Upper lobe of right lung (tissue), 1 donor: ENCODE results near the gene BPHL. TPM values are rescaled to one million over a fixed set of nuclear protein-coding genes. Genes with fewer than 3 reads are reported as not detected.
"Not testable (repeated sequence)": the region's sequence is repeated elsewhere in the genome, so short reads cannot be mapped to it uniquely, and the experiment has no call there.

Source experiments
- ATAC-seq: fragments of 200-7000 bp; cut with Tn5 transposase; one replicate; pipeline ENCODE4 v1.9.1; 2020; ENCODE audit warnings: mild to moderate bottlenecking, moderate library complexity
- DNase-seq: peaks from one replicate; pipeline ENCODE4 v3.0.0-alpha.2; 2020
- H3K27ac ChIP-seq: fragments of 200-600 bp; one replicate; pipeline ENCODE4 v1.8.0; 2022
- H3K27me3 ChIP-seq: fragments of 200-600 bp; one replicate; pipeline ENCODE4 v1.8.0; 2022; ENCODE audit warnings: mild to moderate bottlenecking
- H3K36me3 ChIP-seq: fragments of 200-600 bp; one replicate; pipeline ENCODE4 v1.8.0; 2022
- H3K4me1 ChIP-seq: fragments of 200-600 bp; one replicate; pipeline ENCODE4 v1.8.0; 2022
- H3K4me3 ChIP-seq: fragments of 200-600 bp; one replicate; pipeline ENCODE4 v1.8.0; 2022; ENCODE audit warnings: mild to moderate bottlenecking
- H3K9me3 ChIP-seq: fragments of 200-600 bp; one replicate; pipeline ENCODE4 v1.8.0; 2022
- intact Hi-C: fragments of 100-400 bp; cut with DNase I; formaldehyde crosslinking; loops from one replicate; pipeline ENCODE4 v1.11.0; 2022
- total RNA-seq: library from RNA; stranded (reverse); fragmentation: NEBNext Ultra II Directional; extraction: Animal tissue kit (Norgen Biotek cat#: 25700); gene quantifications from one replicate; pipeline ENCODE4 v1.2.1, GENCODE V29; 2021
- TF ChIP-seq, protein P1 (sequence below): fragments of 200-600 bp; IDR thresholded peaks from one replicate; pipeline ENCODE4 v1.8.0; 2022; ENCODE audit warnings: antibody characterized with exemption
- donor health status: DM: no; HTN: yes; CAD: no; lungs with severe emphysema.

BPHL gene
- total RNA-seq, 1 donor from 2014 or later, result 7.6 TPM

GRCh38 chr6:3137057-3137777, 18.7 kb downstream of the BPHL start:
- TF ChIP-seq, protein P1, sequence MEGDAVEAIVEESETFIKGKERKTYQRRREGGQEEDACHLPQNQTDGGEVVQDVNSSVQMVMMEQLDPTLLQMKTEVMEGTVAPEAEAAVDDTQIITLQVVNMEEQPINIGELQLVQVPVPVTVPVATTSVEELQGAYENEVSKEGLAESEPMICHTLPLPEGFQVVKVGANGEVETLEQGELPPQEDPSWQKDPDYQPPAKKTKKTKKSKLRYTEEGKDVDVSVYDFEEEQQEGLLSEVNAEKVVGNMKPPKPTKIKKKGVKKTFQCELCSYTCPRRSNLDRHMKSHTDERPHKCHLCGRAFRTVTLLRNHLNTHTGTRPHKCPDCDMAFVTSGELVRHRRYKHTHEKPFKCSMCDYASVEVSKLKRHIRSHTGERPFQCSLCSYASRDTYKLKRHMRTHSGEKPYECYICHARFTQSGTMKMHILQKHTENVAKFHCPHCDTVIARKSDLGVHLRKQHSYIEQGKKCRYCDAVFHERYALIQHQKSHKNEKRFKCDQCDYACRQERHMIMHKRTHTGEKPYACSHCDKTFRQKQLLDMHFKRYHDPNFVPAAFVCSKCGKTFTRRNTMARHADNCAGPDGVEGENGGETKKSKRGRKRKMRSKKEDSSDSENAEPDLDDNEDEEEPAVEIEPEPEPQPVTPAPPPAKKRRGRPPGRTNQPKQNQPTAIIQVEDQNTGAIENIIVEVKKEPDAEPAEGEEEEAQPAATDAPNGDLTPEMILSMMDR, result no peak
- ATAC-seq (no peak), DNase-seq (no peak)
- Histone ChIP-seq H3K4me1 (peaks cover 9% of the 10 kb centered on the region), H3K36me3 (peaks cover 6% of the 10 kb centered on the region), H3K4me3 (no peak overlapping the region), H3K9me3 (no peaks in the 10 kb centered on the region), H3K27me3 (no peaks in the 10 kb centered on the region), H3K27ac (no peak overlapping the region)
- intact Hi-C loops, result no loop called here

GRCh38 chr6:3137873-3138272, 19.4 kb downstream of the BPHL start:
- H3K9me3 ChIP-seq, intact Hi-C loops, H3K4me3 ChIP-seq, H3K27ac ChIP-seq, H3K27me3 ChIP-seq, H3K4me1 ChIP-seq, DNase-seq, ATAC-seq, H3K36me3 ChIP-seq: not testable (repeated sequence)

DNA sequence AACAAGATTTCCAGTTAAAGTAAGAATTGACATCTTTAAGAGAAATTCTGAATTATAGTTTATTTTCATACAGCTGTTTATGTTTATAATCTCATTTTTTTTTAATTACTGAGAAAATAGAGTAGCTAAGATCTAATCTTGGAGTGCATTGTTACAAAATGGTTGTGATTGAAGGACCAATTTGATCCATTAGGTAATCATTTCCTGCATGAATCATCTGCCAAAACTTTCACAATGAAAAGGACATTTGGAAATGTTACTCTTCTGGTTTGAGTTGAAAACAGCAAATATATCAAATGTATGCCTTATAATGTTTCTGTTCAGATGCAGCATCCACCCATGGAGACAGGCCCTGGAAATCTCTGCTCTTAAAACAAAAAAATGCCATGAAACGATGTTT, 19.8 kb downstream of the BPHL start:
- Histone ChIP-seq H3K36me3 (peaks cover 3% of the 10 kb centered on the region), H3K4me1 (peaks cover 9% of the 10 kb centered on the region), H3K27me3 (no peaks in the 10 kb centered on the region), H3K9me3 (no peaks in the 10 kb centered on the region), H3K4me3 (no peak overlapping the region), H3K27ac (no peak overlapping the region)
- intact Hi-C loops, result no loop called here
- TF ChIP-seq, protein P1, result no peak
- DNase-seq (no peak), ATAC-seq (no peak)

DNA sequence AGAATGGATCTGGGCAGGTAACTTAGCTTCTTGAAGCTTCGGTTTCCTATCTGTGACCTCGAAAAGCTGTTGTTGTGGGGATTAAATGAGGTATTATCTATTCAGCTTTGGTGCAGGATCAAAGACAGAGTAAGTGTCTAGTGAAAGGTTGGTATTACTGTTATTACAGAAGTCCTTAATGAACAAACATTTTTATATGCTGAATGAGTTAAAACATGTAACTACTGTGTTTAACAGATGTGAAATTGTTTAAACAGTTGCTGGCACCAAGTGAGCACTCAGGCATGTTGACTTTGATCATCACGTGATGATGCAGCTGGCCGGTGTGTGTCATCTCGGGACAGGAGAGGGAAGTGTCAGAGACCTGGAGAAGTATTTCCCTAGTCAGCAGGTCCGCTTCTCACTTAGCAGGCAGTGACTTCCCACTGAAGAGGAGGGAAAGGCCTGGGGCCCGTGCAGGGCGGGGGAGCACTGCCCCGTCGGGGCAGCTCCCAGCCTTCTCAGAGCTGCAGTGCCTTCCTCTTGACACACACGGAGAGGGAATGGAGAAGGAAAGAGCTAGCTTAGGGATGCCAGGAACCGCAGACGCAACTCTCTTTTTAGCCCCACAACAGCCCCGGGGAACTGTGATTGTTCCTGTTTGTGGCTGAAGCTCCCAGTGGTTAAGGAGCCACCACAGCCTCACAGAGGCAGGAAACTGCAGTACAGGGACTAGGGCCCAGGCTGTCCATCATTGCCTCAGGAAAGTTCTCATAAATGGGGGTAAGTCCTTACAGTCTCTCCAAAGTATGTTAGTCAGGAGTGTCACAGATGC, 20.8 kb downstream of the BPHL start:
- intact Hi-C loops, result no loop called here
- TF ChIP-seq, protein P1, result no peak
- DNase-seq (peak; percentile 74), ATAC-seq (peak; percentile 94)
- Histone ChIP-seq H3K4me3 (no peak overlapping the region), H3K36me3 (peaks cover 3% of the 10 kb centered on the region), H3K4me1 (peaks cover 9% of the 10 kb centered on the region), H3K27ac (no peak overlapping the region), H3K9me3 (no peaks in the 10 kb centered on the region), H3K27me3 (no peaks in the 10 kb centered on the region)

DNA sequence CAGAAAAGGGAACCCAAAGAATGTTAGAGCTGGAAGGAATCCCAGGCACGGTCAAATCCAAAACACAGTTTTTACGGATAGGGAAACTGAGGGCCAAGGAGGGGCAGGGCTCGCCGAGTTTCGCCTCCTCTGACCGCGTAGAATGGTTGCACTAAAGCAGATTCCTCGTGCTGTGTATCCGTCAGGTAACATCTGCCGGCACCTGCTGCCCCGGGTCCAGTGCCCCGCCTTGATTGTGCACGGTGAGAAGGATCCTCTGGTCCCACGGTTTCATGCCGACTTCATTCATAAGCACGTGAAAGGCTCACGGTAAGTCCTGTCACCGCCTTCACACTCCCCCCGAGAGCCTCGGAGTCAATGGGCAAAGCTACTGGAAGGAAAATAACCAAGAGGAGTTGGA, 21.7 kb downstream of the BPHL start:
- intact Hi-C loops, result no loop called here
- no peak for ATAC-seq
- no peak for DNase-seq
- Histone ChIP-seq H3K4me3 (no peak overlapping the region), H3K4me1 (peaks cover 9% of the 10 kb centered on the region), H3K9me3 (no peaks in the 10 kb centered on the region), H3K27me3 (no peaks in the 10 kb centered on the region), H3K27ac (no peak overlapping the region), H3K36me3 (peaks cover 3% of the 10 kb centered on the region)
- TF ChIP-seq, protein P1, result no peak

- Histone ChIP-seq H3K9me3 (no peaks in the 10 kb centered on the region), H3K27ac (no peak overlapping the region), H3K27me3 (no peaks in the 10 kb centered on the region), H3K36me3 (peaks cover under 1% of the 10 kb centered on the region), H3K4me1 (peaks cover 9% of the 10 kb centered on the region), H3K4me3 (no peak overlapping the region)
- TF ChIP-seq, protein P1, result no peak
- ATAC-seq, result no peak
- DNase-seq, result no peak
- intact Hi-C loops, result no loop called here
These were observed 24.0 kb downstream of the BPHL start for GRCh38 chr6:3142536-3142935.
